GM23338 (cell line): ENCODE results near the gene SNW1.

Experiments used
- EZH2 ChIP-seq: fragments of 200-600 bp; sonication (generic); IDR thresholded peaks from one replicate; pipeline ENCODE4 v1.8.0; 2017; ENCODE audit warnings: antibody characterized with exemption, mild to moderate bottlenecking, low read depth; ENCODE audit not compliant: unreplicated experiment
- EZH2phosphoT487 ChIP-seq: fragments of 200-600 bp; sonication (generic); IDR thresholded peaks from one replicate; pipeline ENCODE4 v1.8.1; 2018; ENCODE audit warnings: antibody characterized with exemption; ENCODE audit not compliant: unreplicated experiment
- JUNB ChIP-seq: IDR thresholded peaks from one replicate; pipeline ENCODE4 v1.6.1; 2016; ENCODE audit warnings: antibody characterized with exemption; ENCODE audit not compliant: unreplicated experiment
- NANOG ChIP-seq: IDR thresholded peaks from 2 replicates; pipeline ENCODE4 v1.6.1; 2016; ENCODE audit warnings: antibody characterized with exemption, borderline replicate concordance
- TF ChIP-seq, protein P1 (sequence below), 2 experiments: fragments of 200-600 bp in 1 of 2; sonication (generic) in 1 of 2; conservative IDR thresholded peaks; 2 replicates each; pipeline versions ENCODE4 v1.5.1 to v1.6.1; 2016 to 2017; ENCODE audit warnings: antibody characterized with exemption in 2 of 2, low read depth in 2 of 2, mild to moderate bottlenecking in 2 of 2, moderate library complexity in 1 of 2
- TF ChIP-seq, protein P2 (sequence below): IDR thresholded peaks from one replicate; pipeline ENCODE4 v1.6.1; 2018; ENCODE audit warnings: antibody characterized with exemption; ENCODE audit not compliant: unreplicated experiment
- TF ChIP-seq, protein P3 (sequence below): fragments of 250-450 bp; sonication (Bioruptor Pico); IDR thresholded peaks from 2 replicates; pipeline ENCODE4 v1.5.0; 2020; ENCODE audit warnings: mild to moderate bottlenecking, moderate library complexity

DNA sequence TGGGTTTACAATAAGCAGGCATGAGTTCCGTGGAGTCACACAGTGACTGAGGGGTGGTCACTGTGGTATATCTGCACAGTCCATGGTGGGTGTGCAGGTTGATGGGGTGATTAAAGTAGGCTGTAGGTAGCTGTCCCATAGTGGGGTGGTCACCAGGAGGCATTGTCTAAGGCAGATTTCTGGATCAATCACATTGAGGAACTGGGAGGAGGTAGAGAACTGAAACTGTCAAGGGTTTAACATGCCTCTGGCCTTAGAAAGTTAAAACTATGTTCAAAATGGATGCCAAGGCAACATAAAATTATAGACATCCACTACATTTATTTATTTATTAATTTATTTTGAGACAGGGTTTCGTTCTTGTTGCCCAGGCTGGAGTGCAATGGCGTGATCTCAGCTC is 47.3 kb upstream of the SNW1 start:
- TF ChIP-seq, protein P1, sequence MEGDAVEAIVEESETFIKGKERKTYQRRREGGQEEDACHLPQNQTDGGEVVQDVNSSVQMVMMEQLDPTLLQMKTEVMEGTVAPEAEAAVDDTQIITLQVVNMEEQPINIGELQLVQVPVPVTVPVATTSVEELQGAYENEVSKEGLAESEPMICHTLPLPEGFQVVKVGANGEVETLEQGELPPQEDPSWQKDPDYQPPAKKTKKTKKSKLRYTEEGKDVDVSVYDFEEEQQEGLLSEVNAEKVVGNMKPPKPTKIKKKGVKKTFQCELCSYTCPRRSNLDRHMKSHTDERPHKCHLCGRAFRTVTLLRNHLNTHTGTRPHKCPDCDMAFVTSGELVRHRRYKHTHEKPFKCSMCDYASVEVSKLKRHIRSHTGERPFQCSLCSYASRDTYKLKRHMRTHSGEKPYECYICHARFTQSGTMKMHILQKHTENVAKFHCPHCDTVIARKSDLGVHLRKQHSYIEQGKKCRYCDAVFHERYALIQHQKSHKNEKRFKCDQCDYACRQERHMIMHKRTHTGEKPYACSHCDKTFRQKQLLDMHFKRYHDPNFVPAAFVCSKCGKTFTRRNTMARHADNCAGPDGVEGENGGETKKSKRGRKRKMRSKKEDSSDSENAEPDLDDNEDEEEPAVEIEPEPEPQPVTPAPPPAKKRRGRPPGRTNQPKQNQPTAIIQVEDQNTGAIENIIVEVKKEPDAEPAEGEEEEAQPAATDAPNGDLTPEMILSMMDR (conservative IDR thresholded peaks at IDR 0.05; ENCODE audit: low read depth in 2 of 2): no peak
- no peak for TF ChIP-seq EZH2
- TF ChIP-seq, protein P2, sequence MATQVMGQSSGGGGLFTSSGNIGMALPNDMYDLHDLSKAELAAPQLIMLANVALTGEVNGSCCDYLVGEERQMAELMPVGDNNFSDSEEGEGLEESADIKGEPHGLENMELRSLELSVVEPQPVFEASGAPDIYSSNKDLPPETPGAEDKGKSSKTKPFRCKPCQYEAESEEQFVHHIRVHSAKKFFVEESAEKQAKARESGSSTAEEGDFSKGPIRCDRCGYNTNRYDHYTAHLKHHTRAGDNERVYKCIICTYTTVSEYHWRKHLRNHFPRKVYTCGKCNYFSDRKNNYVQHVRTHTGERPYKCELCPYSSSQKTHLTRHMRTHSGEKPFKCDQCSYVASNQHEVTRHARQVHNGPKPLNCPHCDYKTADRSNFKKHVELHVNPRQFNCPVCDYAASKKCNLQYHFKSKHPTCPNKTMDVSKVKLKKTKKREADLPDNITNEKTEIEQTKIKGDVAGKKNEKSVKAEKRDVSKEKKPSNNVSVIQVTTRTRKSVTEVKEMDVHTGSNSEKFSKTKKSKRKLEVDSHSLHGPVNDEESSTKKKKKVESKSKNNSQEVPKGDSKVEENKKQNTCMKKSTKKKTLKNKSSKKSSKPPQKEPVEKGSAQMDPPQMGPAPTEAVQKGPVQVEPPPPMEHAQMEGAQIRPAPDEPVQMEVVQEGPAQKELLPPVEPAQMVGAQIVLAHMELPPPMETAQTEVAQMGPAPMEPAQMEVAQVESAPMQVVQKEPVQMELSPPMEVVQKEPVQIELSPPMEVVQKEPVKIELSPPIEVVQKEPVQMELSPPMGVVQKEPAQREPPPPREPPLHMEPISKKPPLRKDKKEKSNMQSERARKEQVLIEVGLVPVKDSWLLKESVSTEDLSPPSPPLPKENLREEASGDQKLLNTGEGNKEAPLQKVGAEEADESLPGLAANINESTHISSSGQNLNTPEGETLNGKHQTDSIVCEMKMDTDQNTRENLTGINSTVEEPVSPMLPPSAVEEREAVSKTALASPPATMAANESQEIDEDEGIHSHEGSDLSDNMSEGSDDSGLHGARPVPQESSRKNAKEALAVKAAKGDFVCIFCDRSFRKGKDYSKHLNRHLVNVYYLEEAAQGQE: no peak
- TF ChIP-seq JUNB: no peak
- no peak for TF ChIP-seq NANOG
- no peak for TF ChIP-seq EZH2phosphoT487
- TF ChIP-seq, protein P3, sequence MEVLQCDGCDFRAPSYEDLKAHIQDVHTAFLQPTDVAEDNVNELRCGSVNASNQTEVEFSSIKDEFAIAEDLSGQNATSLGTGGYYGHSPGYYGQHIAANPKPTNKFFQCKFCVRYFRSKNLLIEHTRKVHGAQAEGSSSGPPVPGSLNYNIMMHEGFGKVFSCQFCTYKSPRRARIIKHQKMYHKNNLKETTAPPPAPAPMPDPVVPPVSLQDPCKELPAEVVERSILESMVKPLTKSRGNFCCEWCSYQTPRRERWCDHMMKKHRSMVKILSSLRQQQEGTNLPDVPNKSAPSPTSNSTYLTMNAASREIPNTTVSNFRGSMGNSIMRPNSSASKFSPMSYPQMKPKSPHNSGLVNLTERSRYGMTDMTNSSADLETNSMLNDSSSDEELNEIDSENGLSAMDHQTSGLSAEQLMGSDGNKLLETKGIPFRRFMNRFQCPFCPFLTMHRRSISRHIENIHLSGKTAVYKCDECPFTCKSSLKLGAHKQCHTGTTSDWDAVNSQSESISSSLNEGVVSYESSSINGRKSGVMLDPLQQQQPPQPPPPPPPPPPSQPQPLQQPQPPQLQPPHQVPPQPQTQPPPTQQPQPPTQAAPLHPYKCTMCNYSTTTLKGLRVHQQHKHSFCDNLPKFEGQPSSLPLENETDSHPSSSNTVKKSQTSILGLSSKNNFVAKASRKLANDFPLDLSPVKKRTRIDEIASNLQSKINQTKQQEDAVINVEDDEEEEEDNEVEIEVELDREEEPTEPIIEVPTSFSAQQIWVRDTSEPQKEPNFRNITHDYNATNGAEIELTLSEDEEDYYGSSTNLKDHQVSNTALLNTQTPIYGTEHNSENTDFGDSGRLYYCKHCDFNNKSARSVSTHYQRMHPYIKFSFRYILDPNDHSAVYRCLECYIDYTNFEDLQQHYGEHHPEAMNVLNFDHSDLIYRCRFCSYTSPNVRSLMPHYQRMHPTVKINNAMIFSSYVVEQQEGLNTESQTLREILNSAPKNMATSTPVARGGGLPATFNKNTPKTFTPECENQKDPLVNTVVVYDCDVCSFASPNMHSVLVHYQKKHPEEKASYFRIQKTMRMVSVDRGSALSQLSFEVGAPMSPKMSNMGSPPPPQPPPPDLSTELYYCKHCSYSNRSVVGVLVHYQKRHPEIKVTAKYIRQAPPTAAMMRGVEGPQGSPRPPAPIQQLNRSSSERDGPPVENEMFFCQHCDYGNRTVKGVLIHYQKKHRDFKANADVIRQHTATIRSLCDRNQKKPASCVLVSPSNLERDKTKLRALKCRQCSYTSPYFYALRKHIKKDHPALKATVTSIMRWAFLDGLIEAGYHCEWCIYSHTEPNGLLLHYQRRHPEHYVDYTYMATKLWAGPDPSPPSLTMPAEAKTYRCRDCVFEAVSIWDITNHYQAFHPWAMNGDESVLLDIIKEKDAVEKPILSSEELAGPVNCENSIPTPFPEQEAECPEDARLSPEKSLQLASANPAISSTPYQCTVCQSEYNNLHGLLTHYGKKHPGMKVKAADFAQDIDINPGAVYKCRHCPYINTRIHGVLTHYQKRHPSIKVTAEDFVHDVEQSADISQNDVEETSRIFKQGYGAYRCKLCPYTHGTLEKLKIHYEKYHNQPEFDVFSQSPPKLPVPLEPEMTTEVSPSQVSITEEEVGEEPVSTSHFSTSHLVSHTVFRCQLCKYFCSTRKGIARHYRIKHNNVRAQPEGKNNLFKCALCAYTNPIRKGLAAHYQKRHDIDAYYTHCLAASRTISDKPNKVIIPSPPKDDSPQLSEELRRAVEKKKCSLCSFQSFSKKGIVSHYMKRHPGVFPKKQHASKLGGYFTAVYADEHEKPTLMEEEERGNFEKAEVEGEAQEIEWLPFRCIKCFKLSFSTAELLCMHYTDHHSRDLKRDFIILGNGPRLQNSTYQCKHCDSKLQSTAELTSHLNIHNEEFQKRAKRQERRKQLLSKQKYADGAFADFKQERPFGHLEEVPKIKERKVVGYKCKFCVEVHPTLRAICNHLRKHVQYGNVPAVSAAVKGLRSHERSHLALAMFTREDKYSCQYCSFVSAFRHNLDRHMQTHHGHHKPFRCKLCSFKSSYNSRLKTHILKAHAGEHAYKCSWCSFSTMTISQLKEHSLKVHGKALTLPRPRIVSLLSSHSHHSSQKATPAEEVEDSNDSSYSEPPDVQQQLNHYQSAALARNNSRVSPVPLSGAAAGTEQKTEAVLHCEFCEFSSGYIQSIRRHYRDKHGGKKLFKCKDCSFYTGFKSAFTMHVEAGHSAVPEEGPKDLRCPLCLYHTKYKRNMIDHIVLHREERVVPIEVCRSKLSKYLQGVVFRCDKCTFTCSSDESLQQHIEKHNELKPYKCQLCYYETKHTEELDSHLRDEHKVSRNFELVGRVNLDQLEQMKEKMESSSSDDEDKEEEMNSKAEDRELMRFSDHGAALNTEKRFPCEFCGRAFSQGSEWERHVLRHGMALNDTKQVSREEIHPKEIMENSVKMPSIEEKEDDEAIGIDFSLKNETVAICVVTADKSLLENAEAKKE (CRISPR knock-in tag): no peak
